Panc1 (cell line): ENCODE measurements around the gene BMF. TPM values are rescaled to one million over a fixed set of nuclear protein-coding genes. Genes with fewer than 3 reads are reported as not detected.

ENCODE experiments used
- ATAC-seq: fragments of 200-7000 bp; cut with Tn5 transposase; 2 replicates; pipeline ENCODE4 v1.9.1; 2020; ENCODE audit warnings: mild to moderate bottlenecking, moderate library complexity
- BruUV-seq: library from RNA; stranded (reverse); fragments of 400-500 nt; replicated peaks from 2 replicates; lab custom pipeline; 2021; lab: Mats Ljungman, UMichigan
- CTCF ChIA-PET: fragments of 300-600 bp; sonication (Branson Sonifier 250); formaldehyde crosslinking; loops from one replicate; lab custom pipeline; 2022; ENCODE audit warnings: antibody characterized with exemption; lab: Charles Lee
- POLR2A ChIA-PET: fragments of 300-600 bp; sonication (Branson Sonifier 250); formaldehyde crosslinking; loops from one replicate; lab custom pipeline; 2022; ENCODE audit warnings: antibody characterized with exemption; lab: Charles Lee
- DNase-seq: peaks from one replicate; pipeline ENCODE4 v3.0.0-alpha.2; 2010; ENCODE audit warnings: low read depth, low spot score
- H3K27ac ChIP-seq: 2 replicates; pipeline ENCODE4 v1.5.1; 2011; ENCODE audit warnings: mild to moderate bottlenecking, low read length, inconsistent platforms
- H3K27me3 ChIP-seq: fragments of 200-500 bp; sonication (Bioruptor generic); 2 replicates; pipeline ENCODE4 v1.6.0; 2014; ENCODE audit warnings: low read length, inconsistent platforms; ENCODE audit not compliant: control insufficient read depth, insufficient read depth
- H3K36me3 ChIP-seq: fragments of 200-500 bp; sonication (Bioruptor generic); 2 replicates; pipeline ENCODE4 v1.5.1; 2014; ENCODE audit warnings: inconsistent platforms, mild to moderate bottlenecking, low read length, moderate library complexity; ENCODE audit not compliant: control insufficient read depth, insufficient read depth
- H3K4me1 ChIP-seq: 2 replicates; pipeline ENCODE4 v1.5.1; 2011; ENCODE audit warnings: inconsistent platforms, mild to moderate bottlenecking, low read length, moderate library complexity; ENCODE audit not compliant: control insufficient read depth, insufficient read depth
- H3K4me3 ChIP-seq, 2 experiments: 2 replicates each; pipeline ENCODE4 v1.5.1; 2011 to 2012; ENCODE audit warnings: low read depth in 2 of 2, low read length in 2 of 2, mild to moderate bottlenecking in 2 of 2, inconsistent platforms in 1 of 2, moderate library complexity in 1 of 2
- H3K9me3 ChIP-seq: fragments of 200-500 bp; sonication (Bioruptor generic); 2 replicates; pipeline ENCODE4 v1.5.1; 2014; ENCODE audit warnings: low read depth, mild to moderate bottlenecking, inconsistent platforms, low read length, moderate library complexity; ENCODE audit not compliant: control insufficient read depth, insufficient read depth
- CTCF ChIP-seq: fragments of 450-650 bp; IDR thresholded peaks from 2 replicates; pipeline ENCODE4 v1.5.1; 2017; ENCODE audit warnings: mild to moderate bottlenecking
- POLR2AphosphoS5 ChIP-seq: IDR thresholded peaks from 2 replicates; pipeline ENCODE4 v1.6.1; 2012; ENCODE audit warnings: mild to moderate bottlenecking, low read depth, low read length, moderate library complexity
- REST ChIP-seq, 2 experiments: IDR thresholded peaks; 2 replicates each; pipeline ENCODE4 v1.6.1; 2011 to 2012; ENCODE audit warnings: low read depth in 2 of 2, control low read depth in 1 of 2, low read length in 1 of 2, mild to moderate bottlenecking in 1 of 2, moderate library complexity in 1 of 2; ENCODE audit not compliant: insufficient read depth in 1 of 2
- SIN3A ChIP-seq: IDR thresholded peaks from 2 replicates; pipeline ENCODE4 v1.6.1; 2012; ENCODE audit warnings: low read depth, mild to moderate bottlenecking, low read length, moderate library complexity, borderline replicate concordance; ENCODE audit not compliant: insufficient read depth
- TCF7L2 ChIP-seq: IDR thresholded peaks from 2 replicates; pipeline ENCODE4 v1.6.1; 2011; ENCODE audit warnings: mild to moderate bottlenecking, low read depth, low read length, inconsistent platforms
- in situ Hi-C: cut with HindIII; loops from 2 replicates; pipeline ENCODE4 v1.10.0; 2016; ENCODE audit warnings: low sequenced_read_pairs, low pct_unique_long_range_greater_than_20kb
- intact Hi-C: fragments of 100-400 bp; cut with micrococcal nuclease; formaldehyde crosslinking; loops from one replicate; pipeline ENCODE4 v1.10.0; 2022; ENCODE audit not compliant: unreplicated experiment
- total RNA-seq: library from RNA; stranded (reverse); gene quantifications from one replicate; pipeline ENCODE4 v1.2.1, GENCODE V29; 2021; ENCODE audit not compliant: unreplicated experiment

BMF gene
- total RNA-seq, 1 experiment from 2014 or later, result 7.8 TPM

- BruUV-seq, result no TSS peak
- peak overlapping the region; percentile 80 for H3K27ac ChIP-seq
- intact Hi-C loops (no loop called here), in situ Hi-C loops (no loop called here)
- ATAC-seq (peak; percentile 95), DNase-seq (peak; percentile 77)
- H3K4me3 ChIP-seq, result peak overlapping the region in 1 of 2 experiments; percentile 41; a peak in 2 of 4 replicates
- TF ChIP-seq CTCF, result no peak
- TF ChIP-seq POLR2AphosphoS5, result peak; percentile 72
- 0 out of 2 replicates have a peak, but pooled peaks have one; percentile 43 for TF ChIP-seq SIN3A
- TF ChIP-seq TCF7L2, result 0 out of 2 replicates have a peak, but pooled peaks have one; percentile 36
- no peak for TF ChIP-seq REST (IDR thresholded peaks at IDR 0.05; ENCODE audit: insufficient read depth in 1 of 2, low read depth in 2 of 2, low read length in 1 of 2)
- ChIA-PET POLR2A (interaction anchor here (0.6 to 1.4 kb wide), 4 partner anchors 30 to 326 kb away, joined by 3 to 4 read pairs (median 3); no protein-coding TSS in a partner anchor), CTCF (no interaction called here)
- H3K36me3 ChIP-seq, result no peaks in the 10 kb centered on the region
- H3K9me3 ChIP-seq, result no peaks in the 10 kb centered on the region
- H3K4me1 ChIP-seq, result peaks cover 56% of the 10 kb centered on the region
- no peaks in the 10 kb centered on the region for H3K27me3 ChIP-seq
These were observed 10.0 kb downstream of the BMF start for GRCh38 chr15:40098489-40099261.

- no peak overlapping the region for H3K4me3 ChIP-seq
- no peaks in the 10 kb centered on the region for H3K9me3 ChIP-seq
- H3K4me1 ChIP-seq, result peaks cover 54% of the 10 kb centered on the region
- peak overlapping the region; percentile 80 for H3K27ac ChIP-seq
- H3K27me3 ChIP-seq, result no peaks in the 10 kb centered on the region
- intact Hi-C loops (no loop called here), in situ Hi-C loops (no loop called here)
- no peak for TF ChIP-seq POLR2AphosphoS5
- TF ChIP-seq TCF7L2, result no peak
- TF ChIP-seq SIN3A, result no peak
- TF ChIP-seq REST (IDR thresholded peaks at IDR 0.05; ENCODE audit: insufficient read depth in 1 of 2, low read depth in 2 of 2, low read length in 1 of 2), result no peak
- TF ChIP-seq CTCF, result no peak
- no peaks in the 10 kb centered on the region for H3K36me3 ChIP-seq
- POLR2A ChIA-PET, result interaction anchor here (0.8 to 1.4 kb wide), 2 partner anchors 29 to 51 kb away, joined by 3 read pairs; no protein-coding TSS in a partner anchor
- CTCF ChIA-PET, result interaction anchor here (0.6 kb wide), 1 partner anchor 241 kb away, joined by 3 read pairs; no protein-coding TSS in a partner anchor
- no TSS peak for BruUV-seq
- no peak for ATAC-seq
- DNase-seq, result no peak
These were observed 10.7 kb downstream of the BMF start for GRCh38 chr15:40097968-40098476.
